Measurements from ENCODE around the gene FAM200A. TPM values are rescaled to one million over a fixed set of nuclear protein-coding genes. Genes with fewer than 3 reads are reported as not detected.
A peak's percentile ranks its signal among the peaks of the same experiment; 100 is the strongest.

FAM200A gene
- total and polyA plus RNA-seq, 2 of the 13 experiments (the other 11 are each of a cell fraction or from before 2014, with no cell fraction given) = 4.7 to 6.3 TPM

GRCh38 chr7:99499721-99500636 is 51.9 kb downstream of the FAM200A start, which contains the start of gene ZNF394 (continued):
- TF ChIP-seq MLXIP (CRISPR knock-in tag; IDR thresholded peaks at IDR 0.05; ENCODE audit: borderline replicate concordance) = no peak
- no peak; the same call in 1 of the 2 replicates for TF ChIP-seq ZNF782 (CRISPR knock-in tag; IDR thresholded peaks at IDR 0.05; ENCODE audit: borderline replicate concordance)
- 0 out of 2 replicates have a peak, but pooled peaks have one; percentile 18 for TF ChIP-seq ZBTB20 (CRISPR knock-in tag; IDR thresholded peaks at IDR 0.05; ENCODE audit: borderline replicate concordance, low read depth)
- no peak for TF ChIP-seq FLYWCH1 (CRISPR knock-in tag; IDR thresholded peaks at IDR 0.05)
- TF ChIP-seq PREB (CRISPR knock-in tag; IDR thresholded peaks at IDR 0.05) = no peak
- no peak for TF ChIP-seq MAFK (conservative IDR thresholded peaks at IDR 0.05 in 1 of 2, IDR thresholded peaks at IDR 0.05 in 1 of 2; ENCODE audit: low read length in 2 of 2)
- TF ChIP-seq ZNF784 (CRISPR knock-in tag; IDR thresholded peaks at IDR 0.05; ENCODE audit: borderline replicate concordance) = peak; percentile 88; the same call in 1 of the 2 replicates
- TF ChIP-seq CEBPB (IDR thresholded peaks at IDR 0.05; ENCODE audit: borderline replicate concordance, low read depth, low read length) = peak; percentile 58; the same call in 1 of the 2 replicates
- TF ChIP-seq YEATS4 (CRISPR knock-in tag; IDR thresholded peaks at IDR 0.05; ENCODE audit: borderline replicate concordance) = peak; percentile 86
- TF ChIP-seq ZNF678 (CRISPR knock-in tag; IDR thresholded peaks at IDR 0.05) = no peak
- no peak for TF ChIP-seq ISX (CRISPR knock-in tag; conservative IDR thresholded peaks at IDR 0.05)
- no peak for TF ChIP-seq SATB2 (CRISPR knock-in tag; IDR thresholded peaks at IDR 0.05)
- TF ChIP-seq NRL (CRISPR knock-in tag; IDR thresholded peaks at IDR 0.05; ENCODE audit: borderline replicate concordance) = peak; percentile 73; the same call in 1 of the 2 replicates
- TF ChIP-seq THYN1 (CRISPR knock-in tag; IDR thresholded peaks at IDR 0.05; ENCODE audit: borderline replicate concordance, low read depth) = peak; percentile 67; the same call in 1 of the 2 replicates
- peak; percentile 55 for TF ChIP-seq YY1 (IDR thresholded peaks at IDR 0.05; ENCODE audit: insufficient read depth, insufficient replicate concordance, low read depth, low read length)
- TF ChIP-seq ZNF703 (CRISPR knock-in tag; IDR thresholded peaks at IDR 0.05; ENCODE audit: borderline replicate concordance) = peak; percentile 53; the same call in 1 of the 2 replicates
- no peak for TF ChIP-seq EZH2 (conservative IDR thresholded peaks at IDR 0.05; ENCODE audit: low read depth, low read length)
- TF ChIP-seq IKZF1 (IDR thresholded peaks at IDR 0.05) = no peak
- TF ChIP-seq ZBTB26 (CRISPR knock-in tag; IDR thresholded peaks at IDR 0.05; ENCODE audit: borderline replicate concordance) = 0 out of 2 replicates have a peak, but pooled peaks have one; percentile 15
- no peak for TF ChIP-seq ZNF570 (CRISPR knock-in tag; IDR thresholded peaks at IDR 0.05; ENCODE audit: borderline replicate concordance)
- TF ChIP-seq ZNF83 (CRISPR knock-in tag; IDR thresholded peaks at IDR 0.05; ENCODE audit: borderline replicate concordance) = no peak
- no peak; the same call in 1 of the 2 replicates for TF ChIP-seq CREBL2 (CRISPR knock-in tag; IDR thresholded peaks at IDR 0.05; ENCODE audit: borderline replicate concordance)

All from HepG2 (cell line).